Measurements from ENCODE around the gene NRSN2. TPM values are rescaled to one million over a fixed set of nuclear protein-coding genes. Genes with fewer than 3 reads are reported as not detected.

The NRSN2 gene
- total RNA-seq, 4 donors from 2014 or later = 3.7 to 13.8 (median 7.2) TPM

- TF ChIP-seq CTCF (IDR thresholded peaks at IDR 0.05) (no peak), POLR2A (IDR thresholded peaks at IDR 0.05) (no peak)
- H3K27ac ChIP-seq = no peak overlapping the region
- no peaks in the 10 kb centered on the region for H3K36me3 ChIP-seq
- H3K9me3 ChIP-seq = no peaks in the 10 kb centered on the region
- WGBS, 2 donors = 84% methylated on average over 4 to 5 of the region's 5 CpGs
- no peak for DNase-seq
- intact Hi-C loops (cut with DNase I) = no loop called here
- no peak overlapping the region for H3K4me3 ChIP-seq
- H3K4me1 ChIP-seq = peaks cover 11 to 41% (median 15%) of the 10 kb centered on the region in 3 donors
- peaks cover 0 to 11% (median 0%) of the 10 kb centered on the region in 4 donors for H3K27me3 ChIP-seq
Measured at GRCh38 chr20:313402-313801, 33.5 kb upstream of the NRSN2 start.

GRCh38 chr20:313948-314347 is 33.0 kb upstream of the NRSN2 start:
- H3K4me3 ChIP-seq = no peak overlapping the region
- H3K36me3 ChIP-seq = no peaks in the 10 kb centered on the region
- no peaks in the 10 kb centered on the region for H3K9me3 ChIP-seq
- H3K4me1 ChIP-seq = peaks cover 9 to 36% (median 11%) of the 10 kb centered on the region in 3 donors
- peaks cover 0 to 11% (median 0%) of the 10 kb centered on the region in 4 donors for H3K27me3 ChIP-seq
- TF ChIP-seq POLR2A (IDR thresholded peaks at IDR 0.05) (no peak), CTCF (IDR thresholded peaks at IDR 0.05) (no peak)
- H3K27ac ChIP-seq = no peak overlapping the region
- no peak for DNase-seq
- intact Hi-C loops (cut with DNase I) = no loop called here

GRCh38 chr20:316316-317068 is 30.4 kb upstream of the NRSN2 start:
- 86 to 89% methylated on average over 2 of the region's 2 CpGs for WGBS, 2 donors

GRCh38 chr20:324177-325044 is 22.5 kb upstream of the NRSN2 start:
- Histone ChIP-seq H3K9me3 (no peaks in the 10 kb centered on the region), H3K27me3 (peaks cover 0 to 6% (median 0%) of the 10 kb centered on the region in 4 donors), H3K4me1 (peaks cover 24 to 66% (median 35%) of the 10 kb centered on the region in 3 donors), H3K27ac (peak overlapping the region; percentile 89 to 98 (median 96)), H3K4me3 (peak overlapping the region; percentile 67 to 95 (median 76)), H3K36me3 (peaks cover 0 to 6% (median 0%) of the 10 kb centered on the region in 3 donors)
- TF ChIP-seq POLR2A (IDR thresholded peaks at IDR 0.05) = peak in 2 of 4 donors; percentile 42 to 79
- peak in 3 of 6 experiments; percentile 18 to 34 (median 27) for TF ChIP-seq CTCF (IDR thresholded peaks at IDR 0.05)
- intact Hi-C loops (cut with DNase I) = no loop called here
- WGBS, 2 donors = 0% methylated on average over 3 to 14 of the region's 69 CpGs
- DNase-seq = peak; percentile 43

More at GRCh38 chr20:316316-317068, 30.4 kb upstream of the NRSN2 start:
- intact Hi-C loops (cut with DNase I) = no loop called here
- H3K27me3 ChIP-seq = no peaks in the 10 kb centered on the region
- no peak for DNase-seq
- TF ChIP-seq CTCF (IDR thresholded peaks at IDR 0.05) = no peak
- no peak for TF ChIP-seq POLR2A (IDR thresholded peaks at IDR 0.05)
- no peak overlapping the region for H3K27ac ChIP-seq
- H3K4me1 ChIP-seq = peaks cover 0 to 10% (median 0%) of the 10 kb centered on the region in 3 donors
- H3K4me3 ChIP-seq = no peak overlapping the region
- H3K9me3 ChIP-seq = no peaks in the 10 kb centered on the region
- peaks cover 0 to 6% (median 0%) of the 10 kb centered on the region in 3 donors for H3K36me3 ChIP-seq
